ENCODE results near the gene CHN2. TPM values are rescaled to one million over a fixed set of nuclear protein-coding genes. Genes with fewer than 3 reads are reported as not detected.

The CHN2 gene
- total RNA-seq, 1 experiment from 2014 or later = 5.0 TPM

DNA sequence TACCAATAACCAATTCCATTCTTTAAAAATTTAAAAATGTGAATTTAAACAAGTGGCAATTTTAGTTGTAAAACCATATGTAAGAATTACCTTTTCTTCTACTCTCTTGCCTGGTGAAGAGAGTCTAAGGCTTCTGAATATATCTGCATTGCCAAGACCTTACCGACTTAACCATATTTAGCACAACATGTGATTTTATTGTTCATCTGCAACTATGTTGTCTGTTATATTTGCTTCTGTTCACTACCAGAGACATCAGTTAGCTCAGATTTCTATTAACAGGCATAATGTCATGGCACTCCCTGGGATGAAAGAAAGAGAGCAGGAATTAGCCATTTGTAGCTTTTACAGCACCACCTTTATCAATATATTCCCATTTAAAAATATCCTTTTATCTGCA, 55.3 kb downstream of the CHN2 start:
- Mint-ChIP-seq H3K27ac (no peak overlapping the region), H3K9me3 (peaks cover 5% of the 10 kb centered on the region; the same call in 1 of the 2 replicates), H3K4me3 (no peak overlapping the region), H3K27me3 (ENCODE audit: low read depth) (no peaks in the 10 kb centered on the region), H3K4me1 (peaks cover 5% of the 10 kb centered on the region), H3K36me3 (no peaks in the 10 kb centered on the region)
- CTCF ChIA-PET = interaction anchor here (1.2 kb wide), 1 partner anchor 47 kb away, joined by 4 read pairs; no protein-coding TSS in a partner anchor
- no peak for DNase-seq (ENCODE audit: low spot score)
- ATAC-seq = no peak
- TF ChIP-seq ZNF416 (CRISPR knock-in tag; IDR thresholded peaks at IDR 0.05) (no peak), HMGA2 (CRISPR knock-in tag; IDR thresholded peaks at IDR 0.05) (no peak), GABPB1 (CRISPR knock-in tag; IDR thresholded peaks at IDR 0.05) (no peak), TEAD4 (CRISPR knock-in tag; IDR thresholded peaks at IDR 0.05) (no peak), ZNF396 (CRISPR knock-in tag; IDR thresholded peaks at IDR 0.05; ENCODE audit: borderline replicate concordance) (no peak), ZNF671 (CRISPR knock-in tag; IDR thresholded peaks at IDR 0.05) (no peak), ZNF121 (CRISPR knock-in tag; IDR thresholded peaks at IDR 0.05) (no peak)
- TF ChIP-seq, protein P1, sequence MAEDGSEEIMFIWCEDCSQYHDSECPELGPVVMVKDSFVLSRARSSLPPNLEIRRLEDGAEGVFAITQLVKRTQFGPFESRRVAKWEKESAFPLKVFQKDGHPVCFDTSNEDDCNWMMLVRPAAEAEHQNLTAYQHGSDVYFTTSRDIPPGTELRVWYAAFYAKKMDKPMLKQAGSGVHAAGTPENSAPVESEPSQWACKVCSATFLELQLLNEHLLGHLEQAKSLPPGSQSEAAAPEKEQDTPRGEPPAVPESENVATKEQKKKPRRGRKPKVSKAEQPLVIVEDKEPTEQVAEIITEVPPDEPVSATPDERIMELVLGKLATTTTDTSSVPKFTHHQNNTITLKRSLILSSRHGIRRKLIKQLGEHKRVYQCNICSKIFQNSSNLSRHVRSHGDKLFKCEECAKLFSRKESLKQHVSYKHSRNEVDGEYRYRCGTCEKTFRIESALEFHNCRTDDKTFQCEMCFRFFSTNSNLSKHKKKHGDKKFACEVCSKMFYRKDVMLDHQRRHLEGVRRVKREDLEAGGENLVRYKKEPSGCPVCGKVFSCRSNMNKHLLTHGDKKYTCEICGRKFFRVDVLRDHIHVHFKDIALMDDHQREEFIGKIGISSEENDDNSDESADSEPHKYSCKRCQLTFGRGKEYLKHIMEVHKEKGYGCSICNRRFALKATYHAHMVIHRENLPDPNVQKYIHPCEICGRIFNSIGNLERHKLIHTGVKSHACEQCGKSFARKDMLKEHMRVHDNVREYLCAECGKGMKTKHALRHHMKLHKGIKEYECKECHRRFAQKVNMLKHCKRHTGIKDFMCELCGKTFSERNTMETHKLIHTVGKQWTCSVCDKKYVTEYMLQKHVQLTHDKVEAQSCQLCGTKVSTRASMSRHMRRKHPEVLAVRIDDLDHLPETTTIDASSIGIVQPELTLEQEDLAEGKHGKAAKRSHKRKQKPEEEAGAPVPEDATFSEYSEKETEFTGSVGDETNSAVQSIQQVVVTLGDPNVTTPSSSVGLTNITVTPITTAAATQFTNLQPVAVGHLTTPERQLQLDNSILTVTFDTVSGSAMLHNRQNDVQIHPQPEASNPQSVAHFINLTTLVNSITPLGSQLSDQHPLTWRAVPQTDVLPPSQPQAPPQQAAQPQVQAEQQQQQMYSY (CRISPR knock-in tag; IDR thresholded peaks at IDR 0.05) = no peak
- TF ChIP-seq, protein P2, sequence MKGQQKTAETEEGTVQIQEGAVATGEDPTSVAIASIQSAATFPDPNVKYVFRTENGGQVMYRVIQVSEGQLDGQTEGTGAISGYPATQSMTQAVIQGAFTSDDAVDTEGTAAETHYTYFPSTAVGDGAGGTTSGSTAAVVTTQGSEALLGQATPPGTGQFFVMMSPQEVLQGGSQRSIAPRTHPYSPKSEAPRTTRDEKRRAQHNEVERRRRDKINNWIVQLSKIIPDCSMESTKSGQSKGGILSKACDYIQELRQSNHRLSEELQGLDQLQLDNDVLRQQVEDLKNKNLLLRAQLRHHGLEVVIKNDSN (CRISPR knock-in tag; IDR thresholded peaks at IDR 0.05) = no peak
- TF ChIP-seq, protein P3, sequence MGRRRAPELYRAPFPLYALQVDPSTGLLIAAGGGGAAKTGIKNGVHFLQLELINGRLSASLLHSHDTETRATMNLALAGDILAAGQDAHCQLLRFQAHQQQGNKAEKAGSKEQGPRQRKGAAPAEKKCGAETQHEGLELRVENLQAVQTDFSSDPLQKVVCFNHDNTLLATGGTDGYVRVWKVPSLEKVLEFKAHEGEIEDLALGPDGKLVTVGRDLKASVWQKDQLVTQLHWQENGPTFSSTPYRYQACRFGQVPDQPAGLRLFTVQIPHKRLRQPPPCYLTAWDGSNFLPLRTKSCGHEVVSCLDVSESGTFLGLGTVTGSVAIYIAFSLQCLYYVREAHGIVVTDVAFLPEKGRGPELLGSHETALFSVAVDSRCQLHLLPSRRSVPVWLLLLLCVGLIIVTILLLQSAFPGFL (CRISPR knock-in tag; IDR thresholded peaks at IDR 0.05; ENCODE audit: borderline replicate concordance) = no peak
- TF ChIP-seq, protein P4, sequence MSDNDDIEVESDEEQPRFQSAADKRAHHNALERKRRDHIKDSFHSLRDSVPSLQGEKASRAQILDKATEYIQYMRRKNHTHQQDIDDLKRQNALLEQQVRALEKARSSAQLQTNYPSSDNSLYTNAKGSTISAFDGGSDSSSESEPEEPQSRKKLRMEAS (CRISPR knock-in tag; IDR thresholded peaks at IDR 0.05) = no peak
- TF ChIP-seq, protein P5, sequence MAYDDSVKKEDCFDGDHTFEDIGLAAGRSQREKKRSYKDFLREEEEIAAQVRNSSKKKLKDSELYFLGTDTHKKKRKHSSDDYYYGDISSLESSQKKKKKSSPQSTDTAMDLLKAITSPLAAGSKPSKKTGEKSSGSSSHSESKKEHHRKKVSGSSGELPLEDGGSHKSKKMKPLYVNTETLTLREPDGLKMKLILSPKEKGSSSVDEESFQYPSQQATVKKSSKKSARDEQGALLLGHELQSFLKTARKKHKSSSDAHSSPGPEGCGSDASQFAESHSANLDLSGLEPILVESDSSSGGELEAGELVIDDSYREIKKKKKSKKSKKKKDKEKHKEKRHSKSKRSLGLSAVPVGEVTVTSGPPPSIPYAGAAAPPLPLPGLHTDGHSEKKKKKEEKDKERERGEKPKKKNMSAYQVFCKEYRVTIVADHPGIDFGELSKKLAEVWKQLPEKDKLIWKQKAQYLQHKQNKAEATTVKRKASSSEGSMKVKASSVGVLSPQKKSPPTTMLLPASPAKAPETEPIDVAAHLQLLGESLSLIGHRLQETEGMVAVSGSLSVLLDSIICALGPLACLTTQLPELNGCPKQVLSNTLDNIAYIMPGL (CRISPR knock-in tag; IDR thresholded peaks at IDR 0.05) = no peak
- TF ChIP-seq, protein P6, sequence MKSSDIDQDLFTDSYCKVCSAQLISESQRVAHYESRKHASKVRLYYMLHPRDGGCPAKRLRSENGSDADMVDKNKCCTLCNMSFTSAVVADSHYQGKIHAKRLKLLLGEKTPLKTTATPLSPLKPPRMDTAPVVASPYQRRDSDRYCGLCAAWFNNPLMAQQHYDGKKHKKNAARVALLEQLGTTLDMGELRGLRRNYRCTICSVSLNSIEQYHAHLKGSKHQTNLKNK (CRISPR knock-in tag; IDR thresholded peaks at IDR 0.05) = no peak
- TF ChIP-seq, protein P7, sequence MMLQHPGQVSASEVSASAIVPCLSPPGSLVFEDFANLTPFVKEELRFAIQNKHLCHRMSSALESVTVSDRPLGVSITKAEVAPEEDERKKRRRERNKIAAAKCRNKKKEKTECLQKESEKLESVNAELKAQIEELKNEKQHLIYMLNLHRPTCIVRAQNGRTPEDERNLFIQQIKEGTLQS (CRISPR knock-in tag; conservative IDR thresholded peaks at IDR 0.05) = no peak
- POLR2A ChIA-PET = no interaction called here

DNA sequence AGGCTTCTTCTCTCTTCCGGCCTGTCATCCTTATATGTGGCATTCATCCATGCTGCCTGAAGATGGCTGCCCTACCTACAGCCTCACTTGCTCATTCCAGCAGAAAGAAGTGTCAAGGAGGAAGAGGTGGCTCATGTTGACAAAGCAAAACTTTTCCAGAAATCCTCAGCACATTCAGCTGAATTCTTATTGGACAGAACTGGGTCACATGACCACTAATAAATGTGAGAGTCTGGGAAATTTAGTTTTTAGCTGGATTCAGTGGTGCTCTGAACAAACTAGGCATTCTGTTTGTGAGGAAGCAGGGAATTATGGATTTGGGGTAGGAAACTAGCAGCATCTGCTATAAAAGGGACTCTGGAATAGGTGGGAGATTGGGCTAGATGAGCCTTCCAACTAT, 58.6 kb downstream of the CHN2 start:
- Mint-ChIP-seq H3K4me3 (no peak overlapping the region), H3K36me3 (no peaks in the 10 kb centered on the region), H3K27me3 (ENCODE audit: low read depth) (no peaks in the 10 kb centered on the region), H3K4me1 (peaks cover 5% of the 10 kb centered on the region), H3K9me3 (peaks cover 2% of the 10 kb centered on the region; the same call in 1 of the 2 replicates), H3K27ac (no peak overlapping the region)
- ATAC-seq (no peak), DNase-seq (ENCODE audit: low spot score) (no peak)
- TF ChIP-seq EMX1 (CRISPR knock-in tag; IDR thresholded peaks at IDR 0.05) = no peak
- TF ChIP-seq, protein P8, sequence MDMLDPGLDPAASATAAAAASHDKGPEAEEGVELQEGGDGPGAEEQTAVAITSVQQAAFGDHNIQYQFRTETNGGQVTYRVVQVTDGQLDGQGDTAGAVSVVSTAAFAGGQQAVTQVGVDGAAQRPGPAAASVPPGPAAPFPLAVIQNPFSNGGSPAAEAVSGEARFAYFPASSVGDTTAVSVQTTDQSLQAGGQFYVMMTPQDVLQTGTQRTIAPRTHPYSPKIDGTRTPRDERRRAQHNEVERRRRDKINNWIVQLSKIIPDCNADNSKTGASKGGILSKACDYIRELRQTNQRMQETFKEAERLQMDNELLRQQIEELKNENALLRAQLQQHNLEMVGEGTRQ (CRISPR knock-in tag; IDR thresholded peaks at IDR 0.05) = peak; percentile 42; the same call in 1 of the 2 replicates
- POLR2A ChIA-PET = no interaction called here
- CTCF ChIA-PET = interaction anchor here (1.1 kb wide), 1 partner anchor 147 kb away, joined by 3 read pairs; no protein-coding TSS in a partner anchor

Data from WTC11 (cell line).